ENCODE measurements around the gene ZNF35.

The ZNF35 gene

GRCh38 chr3:44642337-44642736 is 6.2 kb upstream of the ZNF35 start:
- no peak for DNase-seq (ENCODE audit: low read depth)
- H3K4me3 ChIP-seq (ENCODE audit: control insufficient read depth, low read depth, low read length): no peak overlapping the region
- no peak for TF ChIP-seq CTCF (conservative IDR thresholded peaks at IDR 0.05; ENCODE audit: control insufficient read depth, insufficient read depth, low read depth, low read length)

- no peak overlapping the region for H3K4me3 ChIP-seq (ENCODE audit: control insufficient read depth, low read depth, low read length)
- TF ChIP-seq CTCF (conservative IDR thresholded peaks at IDR 0.05; ENCODE audit: control insufficient read depth, insufficient read depth, low read depth, low read length): no peak
- DNase-seq (ENCODE audit: low read depth): no peak
Measured at GRCh38 chr3:44643024-44643423, 5.5 kb upstream of the ZNF35 start.

GRCh38 chr3:44647771-44648170 is 761 bp upstream of the ZNF35 start:
- H3K4me3 ChIP-seq (ENCODE audit: control insufficient read depth, low read depth, low read length): no peak overlapping the region
- no peak for DNase-seq (ENCODE audit: low read depth)
- TF ChIP-seq CTCF (conservative IDR thresholded peaks at IDR 0.05; ENCODE audit: control insufficient read depth, insufficient read depth, low read depth, low read length): no peak

- no peak for DNase-seq (ENCODE audit: low read depth)
- no peak overlapping the region for H3K4me3 ChIP-seq (ENCODE audit: control insufficient read depth, low read depth, low read length)
- TF ChIP-seq CTCF (conservative IDR thresholded peaks at IDR 0.05; ENCODE audit: control insufficient read depth, insufficient read depth, low read depth, low read length): no peak
Measured at GRCh38 chr3:44649709-44650108, 1.2 kb downstream of the ZNF35 start.

GRCh38 chr3:44654039-44654438 is 5.5 kb downstream of the ZNF35 start:
- DNase-seq (ENCODE audit: low read depth): no peak
- no peak overlapping the region for H3K4me3 ChIP-seq (ENCODE audit: control insufficient read depth, low read depth, low read length)
- TF ChIP-seq CTCF (conservative IDR thresholded peaks at IDR 0.05; ENCODE audit: control insufficient read depth, insufficient read depth, low read depth, low read length): no peak

- no peak for TF ChIP-seq CTCF (conservative IDR thresholded peaks at IDR 0.05; ENCODE audit: control insufficient read depth, insufficient read depth, low read depth, low read length)
- H3K4me3 ChIP-seq (ENCODE audit: control insufficient read depth, low read depth, low read length): no peak overlapping the region
- no peak for DNase-seq (ENCODE audit: low read depth)
Measured at GRCh38 chr3:44659015-44659414, 10.5 kb downstream of the ZNF35 start.

GRCh38 chr3:44659434-44659833 is 10.9 kb downstream of the ZNF35 start:
- DNase-seq (ENCODE audit: low read depth): no peak
- H3K4me3 ChIP-seq (ENCODE audit: control insufficient read depth, low read depth, low read length): no peak overlapping the region
- no peak for TF ChIP-seq CTCF (conservative IDR thresholded peaks at IDR 0.05; ENCODE audit: control insufficient read depth, insufficient read depth, low read depth, low read length)
